ENCODE measurements around the gene OR2V1. TPM values are rescaled to one million over a fixed set of nuclear protein-coding genes. Genes with fewer than 3 reads are reported as not detected.

Gene OR2V1
- total and polyA plus RNA-seq, 9 donors, result 0.08 TPM; not detected in 8

Other genes starting within 250 kb of the OR2V1 start
- gene BTNL8, start 232.0 kb downstream of the OR2V1 start, total RNA-seq, result 0.09 TPM
- gene BTNL8, start 232.0 kb downstream of the OR2V1 start, polyA plus RNA-seq (ENCODE audit: insufficient read depth in 1 of 8, insufficient read length in 8 of 8, low replicate concordance in 1 of 8), result 1 to 10 TPM in 2 of 8 donors, under 1 TPM in 4, not detected in 2; 0.09 to 3.0 (median 0.14) TPM
- not detected for gene BTNL3, start 142.3 kb downstream of the OR2V1 start, total RNA-seq
- 1 to 10 TPM in 2 of 8 donors, under 1 TPM in 3, not detected in 3; 0.04 to 1.8 (median 0.08) TPM for gene BTNL3, start 142.3 kb downstream of the OR2V1 start, polyA plus RNA-seq (ENCODE audit: insufficient read depth in 1 of 8, insufficient read length in 8 of 8, low replicate concordance in 1 of 8)
- gene BTNL9, start 90.9 kb downstream of the OR2V1 start, total RNA-seq, result 5.3 TPM
- 10 to 100 TPM in 6 of 8 donors, 1 to 10 TPM in 2; 7.2 to 23.6 (median 11.5) TPM for gene BTNL9, start 90.9 kb downstream of the OR2V1 start, polyA plus RNA-seq (ENCODE audit: insufficient read depth in 1 of 8, insufficient read length in 8 of 8, low replicate concordance in 1 of 8)
- not detected for gene OR2V2, start 16.4 kb upstream of the OR2V1 start, total RNA-seq
- not detected for gene OR2V2, start 16.4 kb upstream of the OR2V1 start, polyA plus RNA-seq (ENCODE audit: insufficient read depth in 1 of 8, insufficient read length in 8 of 8, low replicate concordance in 1 of 8)
- 18.8 TPM for gene TRIM7, start 74.0 kb upstream of the OR2V1 start, total RNA-seq
- gene TRIM7, start 74.0 kb upstream of the OR2V1 start, polyA plus RNA-seq (ENCODE audit: insufficient read depth in 1 of 8, insufficient read length in 8 of 8, low replicate concordance in 1 of 8), result 10 to 100 TPM in 6 of 8 donors, 1 to 10 TPM in 2; 7.7 to 22.0 (median 14.3) TPM
- gene TRIM41, start 92.1 kb upstream of the OR2V1 start, total RNA-seq, result 9.5 TPM
- 10 to 100 TPM; 16.5 to 21.9 (median 19.3) TPM for gene TRIM41, start 92.1 kb upstream of the OR2V1 start, polyA plus RNA-seq (ENCODE audit: insufficient read depth in 1 of 8, insufficient read length in 8 of 8, low replicate concordance in 1 of 8)
- gene RACK1, start 112.7 kb upstream of the OR2V1 start, total RNA-seq, result 4,768 TPM
- gene RACK1, start 112.7 kb upstream of the OR2V1 start, polyA plus RNA-seq (ENCODE audit: insufficient read depth in 1 of 8, insufficient read length in 8 of 8, low replicate concordance in 1 of 8), result 1,000 to 10,000 TPM; 3,139 to 3,769 (median 3,395) TPM
- gene TRIM52, start 130.0 kb upstream of the OR2V1 start, total RNA-seq, result 8.3 TPM
- gene TRIM52, start 130.0 kb upstream of the OR2V1 start, polyA plus RNA-seq (ENCODE audit: insufficient read depth in 1 of 8, insufficient read length in 8 of 8, low replicate concordance in 1 of 8), result 10 to 100 TPM in 6 of 8 donors, 1 to 10 TPM in 2; 8.9 to 20.6 (median 12.4) TPM
- gene OR4F3, start 236.1 kb upstream of the OR2V1 start, total RNA-seq, result not detected
- not detected for gene OR4F3, start 236.1 kb upstream of the OR2V1 start, polyA plus RNA-seq (ENCODE audit: insufficient read depth in 1 of 8, insufficient read length in 8 of 8, low replicate concordance in 1 of 8)

All from muscle of leg (tissue), 9 donors.